Activated CD4-positive, alpha-beta T cell treated with anti-CD3 and anti-CD28 coated beads, Interleukin-10, Interleukin-2, amounts not matched to agents 100 ng/mL and 50 ng/mL, durations not matched to agents 16 hours and 8 hours (primary cell): Measurements from ENCODE around the gene CUL9.
A peak's percentile ranks its signal among the peaks of the same experiment; 100 is the strongest.
"Not testable (repeated sequence)": the region's sequence is repeated elsewhere in the genome, so short reads cannot be mapped to it uniquely, and the experiment has no call there.

ENCODE experiments used
- DNase-seq: peaks from one replicate; pipeline ENCODE4 v3.0.0-alpha.2; 2020

The CUL9 gene

DNA sequence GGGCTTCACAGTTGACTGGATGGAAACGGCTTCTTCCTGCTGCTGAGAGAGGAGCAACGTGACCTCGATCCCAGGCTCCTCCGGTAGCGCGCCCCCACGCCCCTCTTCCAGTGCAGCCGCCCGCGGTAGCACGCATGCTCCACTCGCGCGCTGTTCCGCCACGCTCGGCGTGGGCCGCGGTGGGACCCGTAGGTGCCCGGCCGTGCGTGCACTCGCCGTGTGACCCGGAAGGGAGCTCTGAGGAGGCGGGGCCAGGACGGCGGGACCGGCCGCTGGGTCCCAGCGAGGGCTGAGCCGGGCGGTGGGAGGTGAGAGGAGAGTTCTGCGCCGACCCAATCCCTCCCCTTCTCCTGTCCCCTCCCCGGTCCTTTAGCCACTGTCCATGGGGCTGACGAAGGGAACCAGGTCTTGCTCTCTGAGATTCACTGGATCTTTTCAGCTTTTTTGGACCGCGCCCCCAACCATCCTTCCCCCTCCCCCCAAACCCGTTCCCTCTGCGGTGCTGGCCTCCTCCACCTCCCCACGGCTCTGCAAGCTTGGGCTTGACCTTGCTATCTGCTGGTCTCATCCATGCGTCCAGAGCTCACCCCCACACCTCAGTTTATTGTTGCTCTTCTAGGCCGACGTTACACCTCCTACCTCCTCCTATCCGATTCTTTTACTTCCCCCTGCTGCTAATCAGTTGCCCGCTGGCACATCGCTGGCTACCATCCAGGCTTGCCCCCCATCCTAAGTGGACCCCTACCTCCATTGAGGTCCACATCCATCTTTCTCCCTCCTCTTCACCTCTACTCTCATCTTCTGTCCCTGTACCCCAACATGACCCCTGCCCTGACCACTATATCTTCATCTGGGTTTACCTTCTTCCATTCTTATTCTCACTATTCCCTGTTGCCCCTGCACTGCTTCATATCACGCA lies at the start of gene CUL9:
TSS of gene CUL9 (plus strand) at position 255 of the 919 bp plus-strand sequence. CDS start 2,115 bp downstream, outside the sequence.
- peak; percentile 91 for DNase-seq

DNA sequence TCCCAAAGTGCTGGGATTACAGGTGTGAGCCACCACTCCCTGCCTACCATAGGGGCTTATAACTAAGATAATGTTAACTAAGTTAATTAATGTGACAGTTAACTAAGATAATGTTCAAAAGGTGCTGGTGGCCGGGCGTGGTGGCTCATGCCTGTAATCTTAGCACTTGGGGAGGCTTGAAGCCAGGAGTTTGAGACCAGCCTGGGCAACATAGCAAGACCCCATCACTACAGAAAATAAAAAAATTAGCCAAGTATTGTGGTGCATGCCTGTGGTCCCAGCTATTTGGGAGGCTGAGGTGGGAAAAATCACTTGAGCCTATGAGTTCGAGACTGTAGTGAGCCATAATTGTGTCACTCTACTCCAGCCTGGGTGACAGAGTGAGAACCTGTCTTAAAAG lies 43.7 kb upstream of the CUL9 start:
- DNase-seq: no peak

DNA sequence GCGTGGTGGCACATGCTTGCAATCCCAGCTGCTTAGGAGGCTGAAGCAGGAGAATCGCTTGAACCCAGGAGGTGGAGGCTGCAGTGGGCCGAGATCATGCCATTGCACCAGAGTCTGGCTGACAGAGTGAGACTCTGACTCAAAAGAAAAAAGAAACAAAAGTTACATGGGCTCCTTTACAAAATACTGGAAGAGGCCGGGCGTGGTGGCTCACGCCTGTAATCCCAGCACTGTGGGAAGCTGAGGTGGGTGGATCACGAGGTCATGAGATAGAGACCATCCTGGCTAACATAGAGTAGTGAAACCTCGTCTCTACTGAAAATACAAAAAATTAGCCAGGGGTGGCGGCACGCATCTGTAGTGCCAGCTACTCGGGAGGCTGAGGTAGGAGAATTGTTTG lies 42.0 kb upstream of the CUL9 start:
- DNase-seq: not testable (repeated sequence)

DNA sequence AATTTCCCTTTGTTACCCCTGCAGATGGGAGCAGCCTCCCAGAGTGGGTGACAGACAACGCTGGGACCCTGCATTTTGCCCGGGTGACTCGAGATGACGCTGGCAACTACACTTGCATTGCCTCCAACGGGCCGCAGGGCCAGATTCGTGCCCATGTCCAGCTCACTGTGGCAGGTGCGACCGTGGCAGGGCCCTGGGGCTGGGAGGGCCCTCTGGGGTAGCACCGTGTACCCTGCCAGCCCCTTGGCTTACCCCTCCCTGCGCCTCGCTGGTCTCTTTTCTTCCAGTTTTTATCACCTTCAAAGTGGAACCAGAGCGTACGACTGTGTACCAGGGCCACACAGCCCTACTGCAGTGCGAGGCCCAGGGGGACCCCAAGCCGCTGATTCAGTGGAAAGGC lies 40.4 kb upstream of the CUL9 start:
- DNase-seq: no peak

DNA sequence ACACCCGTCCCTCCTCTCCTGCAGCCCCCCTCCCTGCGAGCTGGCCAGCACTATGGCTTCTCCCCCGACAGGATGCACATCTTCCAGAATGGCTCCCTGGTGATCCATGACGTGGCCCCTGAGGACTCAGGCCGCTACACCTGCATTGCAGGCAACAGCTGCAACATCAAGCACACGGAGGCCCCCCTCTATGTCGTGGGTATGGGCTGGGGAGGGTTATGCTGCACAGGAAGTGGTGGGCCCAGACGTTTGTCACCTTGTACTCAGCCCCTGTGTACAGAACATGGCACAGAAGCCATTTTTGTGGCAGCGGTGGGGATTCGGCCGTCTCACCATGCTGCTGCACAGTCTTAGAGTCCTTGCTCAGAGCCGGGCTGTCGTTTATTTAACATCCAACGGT lies 39.9 kb upstream of the CUL9 start:
- no peak for DNase-seq

DNA sequence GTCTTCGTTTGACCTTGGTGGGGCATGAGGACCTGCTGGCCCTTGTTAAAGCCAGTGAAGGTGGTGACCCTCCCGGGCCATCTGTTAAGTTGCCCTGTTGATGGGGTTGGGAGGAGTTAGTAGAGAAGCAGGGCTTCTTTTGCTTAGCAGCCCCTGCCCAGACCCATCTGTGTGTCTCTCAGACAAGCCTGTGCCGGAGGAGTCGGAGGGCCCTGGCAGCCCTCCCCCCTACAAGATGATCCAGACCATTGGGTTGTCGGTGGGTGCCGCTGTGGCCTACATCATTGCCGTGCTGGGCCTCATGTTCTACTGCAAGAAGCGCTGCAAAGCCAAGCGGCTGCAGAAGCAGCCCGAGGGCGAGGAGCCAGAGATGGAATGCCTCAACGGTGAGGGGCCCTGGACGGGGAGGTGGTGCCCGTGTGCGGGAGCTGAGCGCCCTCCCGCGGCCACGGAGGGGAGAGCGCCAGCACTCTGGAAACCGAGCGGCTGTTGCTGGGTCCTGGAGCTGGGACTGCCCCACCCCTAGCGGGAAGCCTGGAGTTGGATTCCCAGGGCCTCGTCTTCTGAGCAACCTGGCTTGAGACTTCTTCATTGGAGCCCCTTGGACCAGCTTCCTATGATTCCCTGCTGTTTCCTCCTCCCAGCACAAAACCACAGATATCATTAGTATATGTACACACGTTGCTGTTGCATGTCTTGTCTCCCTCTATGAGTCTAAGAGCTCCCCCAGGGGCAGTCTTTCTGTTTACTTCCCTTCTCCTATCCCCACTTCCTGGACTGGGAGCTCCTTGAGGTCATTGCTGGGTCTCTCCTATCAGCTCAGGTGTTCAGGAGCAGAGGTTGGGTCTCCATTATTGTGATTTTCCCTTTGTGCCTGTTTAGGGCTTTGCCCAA lies 38.5 kb upstream of the CUL9 start:
- DNase-seq: peak; percentile 80

DNA sequence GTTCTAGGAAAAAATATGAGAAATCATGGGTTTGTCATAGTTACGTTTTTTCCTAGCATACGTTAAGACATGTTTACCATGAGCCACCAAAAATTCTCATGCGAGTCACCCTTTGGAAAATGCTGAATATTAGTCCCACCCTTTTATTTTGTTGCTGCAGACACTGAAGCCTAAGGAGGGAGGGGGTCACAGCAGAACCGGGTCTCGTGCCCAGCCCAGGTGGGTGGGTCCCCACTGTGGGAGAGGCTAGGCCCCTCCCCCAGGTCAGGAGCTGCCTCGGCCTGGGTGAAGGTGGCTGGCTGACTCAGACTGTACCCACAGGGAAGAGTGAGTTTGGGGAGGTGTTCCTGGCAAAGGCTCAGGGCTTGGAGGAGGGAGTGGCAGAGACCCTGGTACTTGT lies 37.1 kb upstream of the CUL9 start:
- DNase-seq: no peak

DNA sequence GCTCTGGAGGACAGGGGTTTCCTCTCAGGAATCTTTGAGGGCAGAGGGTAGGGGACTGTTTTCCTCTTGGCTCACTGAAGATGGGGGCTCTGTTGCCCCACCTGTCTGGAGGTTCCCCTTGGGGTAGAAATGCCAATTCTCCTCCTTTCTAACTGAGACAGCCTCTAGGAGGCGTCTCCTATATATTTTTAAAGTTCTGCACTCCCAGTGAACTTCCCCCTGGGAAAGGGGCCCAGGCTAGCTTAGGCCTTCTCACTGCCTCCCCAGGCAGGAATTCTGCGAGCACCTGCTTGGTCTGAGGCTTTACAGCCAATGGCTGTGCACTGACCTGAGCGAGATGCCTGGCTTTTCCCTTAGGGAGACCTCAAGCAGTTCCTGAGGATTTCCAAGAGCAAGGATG lies 35.7 kb upstream of the CUL9 start:
- no peak for DNase-seq

DNA sequence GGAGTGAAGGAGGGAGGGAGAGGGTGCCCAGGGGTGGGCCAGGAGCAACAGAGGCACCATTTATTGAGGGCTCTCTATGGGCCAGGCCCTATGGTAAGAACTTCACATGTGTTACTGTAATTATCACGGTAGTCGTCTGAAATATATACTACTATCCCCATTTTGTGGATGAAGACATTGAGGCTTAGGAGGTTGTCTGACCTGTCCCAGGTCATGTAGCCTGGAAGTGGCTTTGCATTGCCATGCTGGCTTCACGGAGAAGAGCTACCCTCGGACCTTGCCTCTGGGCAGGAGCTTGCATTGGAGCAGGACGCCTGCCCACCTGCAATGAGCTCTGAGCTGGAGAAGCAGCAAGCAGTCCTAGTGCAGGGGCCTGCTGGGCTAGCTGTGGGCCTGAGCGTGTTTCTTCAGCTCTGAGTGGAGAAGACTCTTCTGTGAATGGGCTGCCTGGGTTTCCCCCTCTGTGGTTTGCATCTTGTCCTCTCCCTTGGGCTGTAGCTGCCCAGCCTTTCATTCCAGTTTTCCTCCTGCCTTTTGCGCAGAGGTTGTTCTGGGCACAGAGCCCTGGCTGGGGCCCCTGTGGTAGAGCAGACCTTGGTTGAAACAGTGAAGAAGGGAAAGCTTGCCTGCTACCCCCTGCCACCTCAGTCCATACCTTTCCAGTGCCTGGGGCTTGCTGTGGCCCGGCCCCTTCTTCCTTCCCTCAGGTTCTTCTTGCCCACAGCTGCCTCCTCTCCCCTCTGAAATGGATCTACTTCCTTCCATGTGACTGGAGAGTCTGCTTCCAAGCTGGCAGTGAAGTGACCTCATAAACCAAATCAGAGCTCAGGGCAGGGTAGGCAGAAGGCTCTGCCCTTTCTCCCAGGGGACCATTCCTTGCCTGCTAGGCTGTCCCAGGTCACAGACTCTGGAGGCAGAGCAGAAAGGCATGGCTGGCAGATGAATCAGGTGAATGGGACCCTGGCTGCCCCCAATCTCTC lies 35.0 kb upstream of the CUL9 start:
- DNase-seq: no peak

DNA sequence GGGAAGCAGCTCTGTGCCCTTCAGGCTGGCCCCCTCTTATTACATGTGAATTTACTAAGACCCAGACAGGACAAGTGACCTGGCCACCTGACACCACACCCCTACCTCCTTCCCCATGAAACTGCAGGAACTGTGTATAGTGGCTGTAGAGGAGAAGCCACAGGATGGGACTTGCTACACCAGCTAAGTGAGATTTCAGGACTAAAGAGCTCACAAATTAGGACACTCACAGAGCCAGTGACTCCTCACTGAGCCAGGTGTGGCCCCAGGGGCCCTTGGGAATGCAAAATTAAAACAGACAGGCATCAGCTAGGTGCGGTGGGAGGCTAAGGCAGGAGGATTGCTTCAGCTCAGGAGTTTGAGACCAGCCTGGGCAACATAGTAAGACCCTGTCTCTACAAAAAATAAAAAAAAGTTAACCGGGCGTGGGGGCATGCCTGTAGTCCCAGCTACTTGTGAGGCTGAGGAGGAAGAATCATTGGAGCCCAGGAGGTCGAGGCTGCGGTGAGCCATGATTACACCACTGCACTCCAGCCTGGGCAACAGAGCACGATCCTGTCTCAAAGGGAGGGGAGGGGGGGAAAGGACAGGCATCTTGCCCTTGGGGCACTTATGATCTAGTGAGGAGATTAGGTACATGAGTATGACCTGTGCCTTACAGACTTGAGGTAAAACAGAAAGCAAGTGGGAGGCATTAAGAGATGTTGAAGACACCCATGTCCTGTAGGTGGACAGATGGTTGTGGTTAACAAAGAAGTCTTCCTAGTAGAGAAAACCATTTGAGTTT lies 34.1 kb upstream of the CUL9 start:
- DNase-seq: no peak

DNA sequence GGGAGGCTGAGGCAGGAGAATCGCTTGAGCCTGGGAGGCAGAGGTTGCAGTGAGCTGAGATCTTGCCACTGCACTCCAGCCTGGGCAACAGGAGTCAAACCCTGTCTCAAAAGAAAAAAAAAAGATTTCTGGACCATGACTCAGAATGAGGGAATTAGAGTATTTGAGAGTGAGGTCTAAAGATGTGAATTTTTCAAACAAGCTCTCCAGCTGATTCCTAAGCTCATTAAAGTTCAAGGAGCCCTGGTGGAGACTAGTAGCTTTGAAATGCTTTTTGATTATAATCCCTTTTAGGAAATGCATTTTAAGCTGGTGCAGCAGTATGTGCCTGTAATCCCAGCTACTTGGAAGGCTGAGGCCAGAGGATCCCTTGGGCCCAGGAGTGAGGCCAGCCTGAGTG lies 32.7 kb upstream of the CUL9 start:
- DNase-seq: no peak

DNA sequence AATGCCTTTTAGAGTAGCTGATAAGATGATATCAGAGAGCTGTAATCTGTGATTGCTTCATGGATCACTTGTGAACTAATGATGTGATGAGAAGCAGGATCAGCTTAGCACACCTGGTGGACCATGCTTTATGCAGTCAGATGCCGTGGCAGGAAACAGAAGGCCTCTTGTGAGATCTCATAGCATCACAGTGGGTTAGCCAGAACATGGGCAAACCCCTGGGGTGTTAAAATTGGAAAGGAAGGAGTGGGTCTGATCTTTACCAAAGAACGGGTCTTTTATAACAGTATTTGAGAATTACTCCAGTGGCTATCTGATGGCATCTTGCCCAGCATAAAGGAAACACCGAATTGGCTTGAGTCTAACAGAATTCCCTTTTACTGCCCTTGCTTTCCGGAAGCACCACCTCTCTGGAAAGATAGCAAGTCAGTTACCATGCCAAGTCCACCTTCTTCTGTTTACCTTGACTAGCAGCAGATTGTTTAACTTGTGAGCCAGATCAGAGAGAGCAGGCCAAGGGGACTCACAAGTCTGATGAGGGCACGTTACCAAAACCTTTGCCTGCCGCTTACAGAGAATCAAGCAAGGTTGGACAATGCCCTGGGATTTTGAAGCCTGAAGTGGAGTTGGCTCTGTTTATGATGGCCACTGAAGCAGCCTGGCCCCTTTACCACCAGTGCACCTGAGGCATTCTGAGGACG lies 31.8 kb upstream of the CUL9 start:
- no peak for DNase-seq

DNA sequence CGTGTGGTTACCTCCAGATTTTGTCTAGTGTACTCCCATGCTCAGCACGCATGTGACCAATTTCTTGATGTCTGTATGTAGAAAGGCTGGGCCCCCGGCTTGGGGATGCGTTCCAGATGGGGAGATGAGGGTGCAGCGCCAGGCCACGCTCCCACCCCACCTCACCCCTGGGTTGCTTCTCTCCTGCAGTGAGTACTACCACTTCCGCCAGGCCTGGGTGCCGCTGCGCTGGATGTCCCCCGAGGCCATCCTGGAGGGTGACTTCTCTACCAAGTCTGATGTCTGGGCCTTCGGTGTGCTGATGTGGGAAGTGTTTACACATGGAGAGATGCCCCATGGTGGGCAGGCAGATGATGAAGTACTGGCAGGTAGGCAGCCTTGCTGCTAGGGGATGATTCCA lies 22.4 kb upstream of the CUL9 start:
- no peak for DNase-seq

DNA sequence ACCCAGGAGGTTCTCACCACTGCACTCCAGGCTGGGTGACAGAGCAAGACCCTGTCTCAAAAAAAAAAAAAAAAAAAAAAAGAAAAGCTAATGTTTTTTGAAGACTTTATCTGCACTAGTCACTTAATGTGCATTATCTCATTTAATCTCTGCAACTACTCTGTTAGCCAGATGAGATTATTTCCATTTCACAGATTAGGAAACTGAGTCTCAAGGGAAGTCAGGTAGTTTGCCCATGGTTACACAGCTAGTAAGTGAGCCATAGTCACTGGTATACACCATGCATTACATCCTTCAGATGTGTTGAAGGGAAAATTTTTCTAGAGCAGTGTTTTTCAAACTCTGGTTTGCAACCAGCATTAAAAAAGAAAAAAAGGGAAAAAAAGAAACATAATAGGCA lies 18.1 kb upstream of the CUL9 start:
- DNase-seq: no peak

DNA sequence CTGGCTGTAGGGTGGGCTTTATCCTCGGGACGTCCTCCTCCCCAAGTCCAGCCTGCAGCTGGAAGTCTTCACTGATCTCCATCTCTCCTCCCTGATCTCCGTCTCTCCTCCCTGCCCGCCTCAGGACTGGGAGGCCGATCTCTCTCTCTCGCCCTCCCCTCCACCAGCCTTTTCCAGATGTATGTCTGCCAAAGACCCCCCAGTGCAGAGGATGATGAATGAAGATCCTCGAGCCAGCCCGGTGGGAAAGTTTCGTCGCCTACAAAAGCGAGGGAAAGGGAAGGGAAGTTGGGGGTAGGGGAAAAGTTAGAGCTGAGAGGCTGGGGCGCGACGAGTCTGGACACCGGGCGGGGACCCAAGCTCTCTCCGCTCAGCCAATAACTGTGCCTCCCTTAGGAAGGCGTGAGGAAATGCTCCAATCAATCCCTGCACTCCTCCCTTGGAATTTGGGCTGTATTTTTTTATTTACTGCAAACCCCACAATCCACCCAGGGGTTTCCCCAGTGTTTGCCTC lies 11.5 kb upstream of the CUL9 start:
- no peak for DNase-seq

DNA sequence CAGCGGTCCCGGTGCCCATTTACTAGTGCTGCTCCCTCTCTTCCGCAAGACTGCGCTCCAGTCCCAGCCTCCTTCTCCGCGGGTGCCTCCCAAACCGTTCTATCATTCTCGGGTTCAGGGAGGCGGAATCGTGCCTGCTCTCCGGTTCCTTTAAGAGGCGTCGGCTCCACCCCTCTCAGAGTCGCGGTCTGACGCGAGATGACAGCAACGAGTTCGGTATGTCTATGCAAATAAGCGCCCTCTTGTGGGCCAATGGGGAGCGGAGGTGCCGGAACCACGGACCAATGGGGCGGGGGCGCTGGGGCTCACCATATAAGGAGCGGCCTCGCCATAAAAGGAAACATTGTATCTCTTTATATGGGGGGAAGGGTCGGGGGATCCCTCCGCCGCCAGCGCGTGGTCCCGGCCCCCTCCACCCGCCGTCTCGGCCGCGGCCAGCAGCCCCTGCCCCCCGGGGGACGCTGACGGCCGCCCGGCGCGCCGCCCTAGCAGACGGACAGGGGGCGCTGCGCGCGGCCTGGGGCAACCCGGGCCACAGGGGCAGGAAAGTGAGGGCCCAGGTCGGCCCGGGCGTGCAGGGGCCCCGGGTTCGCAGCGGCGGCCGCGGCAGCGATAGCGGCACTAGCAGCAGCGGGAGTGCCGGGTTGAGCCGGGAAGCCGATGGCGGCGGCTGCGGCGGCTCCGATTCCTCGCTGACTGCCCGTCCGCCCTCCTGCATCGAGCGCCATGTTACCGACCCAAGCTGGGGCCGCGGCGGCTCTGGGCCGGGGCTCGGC lies 10.9 kb upstream of the CUL9 start, which contains the start of gene SRF:
TSS of gene SRF (plus strand) at position 339 of the 776 bp plus-strand sequence. CDS start at position 727, 388 bp downstream.
- peak; percentile 99 for DNase-seq

DNA sequence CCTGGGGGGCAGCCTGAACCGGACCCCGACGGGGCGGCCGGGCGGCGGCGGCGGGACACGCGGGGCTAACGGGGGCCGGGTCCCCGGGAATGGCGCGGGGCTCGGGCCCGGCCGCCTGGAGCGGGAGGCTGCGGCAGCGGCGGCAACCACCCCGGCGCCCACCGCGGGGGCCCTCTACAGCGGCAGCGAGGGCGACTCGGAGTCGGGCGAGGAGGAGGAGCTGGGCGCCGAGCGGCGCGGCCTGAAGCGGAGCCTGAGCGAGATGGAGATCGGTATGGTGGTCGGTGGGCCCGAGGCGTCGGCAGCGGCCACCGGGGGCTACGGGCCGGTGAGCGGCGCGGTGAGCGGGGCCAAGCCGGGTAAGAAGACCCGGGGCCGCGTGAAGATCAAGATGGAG lies 10.3 kb upstream of the CUL9 start:
- no peak for DNase-seq

DNA sequence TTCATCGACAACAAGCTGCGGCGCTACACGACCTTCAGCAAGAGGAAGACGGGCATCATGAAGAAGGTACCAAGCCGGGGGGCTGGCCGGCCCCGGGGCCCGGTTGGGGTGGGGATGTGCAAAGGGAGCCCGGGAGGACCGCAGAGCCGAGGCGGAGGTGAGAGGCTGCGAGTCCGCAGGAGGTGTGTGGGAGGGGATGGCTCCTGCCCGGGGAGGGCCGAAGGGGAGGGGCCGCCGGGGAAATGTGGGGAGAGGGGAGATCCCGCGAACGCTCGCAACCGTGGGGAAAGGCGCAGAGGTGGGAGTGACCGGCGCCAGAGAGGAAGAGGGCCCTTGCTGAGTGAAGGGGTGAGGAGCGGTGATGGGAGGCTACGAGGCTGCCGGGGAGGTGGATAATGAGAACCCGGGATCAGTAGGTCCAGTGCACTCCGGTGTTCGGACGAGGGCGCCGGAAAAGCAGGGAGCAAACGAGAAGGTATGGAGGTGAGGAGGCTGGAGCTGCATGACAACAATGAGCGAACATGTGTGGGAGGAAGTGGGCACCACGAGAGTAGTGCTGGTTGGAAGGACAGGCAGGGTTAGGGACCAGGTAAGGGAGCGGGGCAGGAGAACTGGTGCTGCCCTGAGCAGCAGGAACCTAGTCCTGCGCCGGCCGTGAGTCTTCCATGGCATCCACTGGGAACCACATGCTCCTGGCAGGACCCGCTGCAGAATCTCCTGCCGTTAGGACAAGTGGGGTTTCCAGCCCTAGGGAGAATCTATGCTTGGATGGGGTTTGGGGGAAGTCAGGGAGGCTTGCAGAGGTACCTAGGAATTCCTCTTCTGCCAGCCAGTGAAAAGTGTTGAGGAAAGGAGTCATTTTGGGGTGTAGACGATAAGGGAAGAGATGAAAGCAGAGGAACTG lies 9.6 kb upstream of the CUL9 start:
- peak; percentile 60 for DNase-seq
